ENCODE results near the gene PBX3. TPM values are rescaled to one million over a fixed set of nuclear protein-coding genes. Genes with fewer than 3 reads are reported as not detected.

Gene PBX3
- total RNA-seq, 1 donor from 2014 or later = 6.3 TPM

DNA sequence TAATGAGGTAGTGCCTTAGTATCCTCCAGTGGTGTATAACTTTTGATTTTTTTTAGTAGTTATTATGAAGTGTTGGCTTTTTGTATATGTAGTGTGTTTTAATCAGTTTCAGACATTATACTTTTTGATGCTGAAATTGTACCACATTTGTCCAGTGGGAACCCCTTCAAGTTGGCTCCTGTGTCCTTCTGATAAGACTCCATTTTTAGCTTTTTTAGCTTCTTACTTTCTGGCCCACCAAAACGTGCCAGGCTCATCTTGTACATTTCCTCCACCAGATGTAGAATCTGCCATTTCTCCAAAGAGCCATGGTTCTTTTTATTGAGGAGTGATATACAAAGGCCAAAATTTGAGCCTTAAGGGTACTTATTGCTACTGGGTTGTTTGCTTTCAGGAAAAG lies 84.4 kb downstream of the PBX3 start:
- no peak overlapping the region for H3K4me3 ChIP-seq (ENCODE audit: low read depth, low read length)
- FAIRE-seq (no peak), DNase-seq (ENCODE audit: low read depth) (no peak)
- TF ChIP-seq, protein P1, sequence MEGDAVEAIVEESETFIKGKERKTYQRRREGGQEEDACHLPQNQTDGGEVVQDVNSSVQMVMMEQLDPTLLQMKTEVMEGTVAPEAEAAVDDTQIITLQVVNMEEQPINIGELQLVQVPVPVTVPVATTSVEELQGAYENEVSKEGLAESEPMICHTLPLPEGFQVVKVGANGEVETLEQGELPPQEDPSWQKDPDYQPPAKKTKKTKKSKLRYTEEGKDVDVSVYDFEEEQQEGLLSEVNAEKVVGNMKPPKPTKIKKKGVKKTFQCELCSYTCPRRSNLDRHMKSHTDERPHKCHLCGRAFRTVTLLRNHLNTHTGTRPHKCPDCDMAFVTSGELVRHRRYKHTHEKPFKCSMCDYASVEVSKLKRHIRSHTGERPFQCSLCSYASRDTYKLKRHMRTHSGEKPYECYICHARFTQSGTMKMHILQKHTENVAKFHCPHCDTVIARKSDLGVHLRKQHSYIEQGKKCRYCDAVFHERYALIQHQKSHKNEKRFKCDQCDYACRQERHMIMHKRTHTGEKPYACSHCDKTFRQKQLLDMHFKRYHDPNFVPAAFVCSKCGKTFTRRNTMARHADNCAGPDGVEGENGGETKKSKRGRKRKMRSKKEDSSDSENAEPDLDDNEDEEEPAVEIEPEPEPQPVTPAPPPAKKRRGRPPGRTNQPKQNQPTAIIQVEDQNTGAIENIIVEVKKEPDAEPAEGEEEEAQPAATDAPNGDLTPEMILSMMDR (IDR thresholded peaks at IDR 0.05; ENCODE audit: insufficient read depth, low read length, severe bottlenecking) = no peak
- no peaks in the 10 kb centered on the region for H3K36me3 ChIP-seq (ENCODE audit: control insufficient read depth, insufficient read depth, low read length)
- no peaks in the 10 kb centered on the region for H3K27me3 ChIP-seq (ENCODE audit: control insufficient read depth, insufficient read depth, low read length)

DNA sequence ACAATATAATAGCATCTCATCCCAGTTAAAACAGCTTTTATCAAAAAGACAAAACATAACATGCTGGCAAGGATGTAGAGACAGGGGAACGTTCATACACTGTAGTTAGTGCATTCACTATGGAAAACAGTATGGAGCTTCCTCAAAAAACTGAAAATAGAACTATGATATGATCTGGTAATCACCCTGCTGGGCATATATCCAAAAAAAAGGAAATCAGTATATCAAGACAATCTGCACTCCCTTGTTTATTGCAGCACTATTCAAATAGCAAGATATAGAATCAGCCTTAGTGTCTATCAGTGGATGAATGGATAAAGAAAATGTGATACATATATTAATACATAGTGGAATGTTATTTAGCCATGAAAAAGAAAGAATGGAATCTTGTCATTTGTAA lies 88.5 kb downstream of the PBX3 start:
- no peak for FAIRE-seq
- no peak overlapping the region for H3K4me3 ChIP-seq (ENCODE audit: low read depth, low read length)
- no peak for DNase-seq (ENCODE audit: low read depth)
- TF ChIP-seq, protein P1 (IDR thresholded peaks at IDR 0.05; ENCODE audit: insufficient read depth, low read length, severe bottlenecking) = no peak
- H3K36me3 ChIP-seq (ENCODE audit: control insufficient read depth, insufficient read depth, low read length) = no peaks in the 10 kb centered on the region
- no peaks in the 10 kb centered on the region for H3K27me3 ChIP-seq (ENCODE audit: control insufficient read depth, insufficient read depth, low read length)

DNA sequence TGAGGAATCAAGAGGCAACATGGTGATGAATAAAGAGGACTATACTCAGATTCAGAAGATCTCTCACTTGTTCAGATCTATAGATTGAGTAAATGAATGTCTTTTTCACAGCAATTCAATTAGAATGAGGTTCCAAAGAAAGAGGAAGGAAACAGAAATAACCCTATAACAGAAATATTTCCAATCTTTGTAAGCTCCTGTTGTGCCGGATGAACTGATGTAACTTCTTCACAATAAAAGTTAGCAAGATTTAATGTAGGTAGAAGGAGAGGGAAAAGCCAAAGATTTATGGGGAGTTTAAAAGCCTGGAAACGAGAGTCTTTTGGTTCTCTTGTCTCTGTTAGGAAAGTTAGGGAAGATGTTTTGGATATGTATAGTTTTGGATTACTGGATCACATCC lies 92.1 kb downstream of the PBX3 start:
- DNase-seq (ENCODE audit: low read depth) (no peak), FAIRE-seq (no peak)
- Histone ChIP-seq H3K4me3 (ENCODE audit: low read depth, low read length) (no peak overlapping the region), H3K36me3 (ENCODE audit: control insufficient read depth, insufficient read depth, low read length) (no peaks in the 10 kb centered on the region), H3K27me3 (ENCODE audit: control insufficient read depth, insufficient read depth, low read length) (no peaks in the 10 kb centered on the region)
- TF ChIP-seq, protein P1 (IDR thresholded peaks at IDR 0.05; ENCODE audit: insufficient read depth, low read length, severe bottlenecking) = no peak

DNA sequence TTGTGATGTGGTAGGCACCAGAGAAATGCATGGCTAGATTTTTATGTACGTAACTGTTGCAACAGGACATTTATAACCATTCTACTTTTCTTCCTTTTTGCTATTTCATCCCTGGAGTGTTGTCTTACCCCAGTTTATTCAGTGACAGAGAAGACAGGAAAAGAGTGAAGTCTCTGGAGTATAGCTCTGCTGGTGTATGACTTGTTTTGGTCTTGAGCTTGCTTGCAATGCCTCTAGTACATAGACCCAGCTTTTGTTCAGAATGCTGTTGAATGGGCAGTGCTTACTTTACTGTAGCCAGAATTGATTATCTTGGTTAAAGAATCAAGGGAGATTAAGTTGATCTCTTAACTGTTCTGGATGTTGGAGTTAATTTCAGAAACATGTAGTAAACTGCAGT lies 94.3 kb downstream of the PBX3 start:
- TF ChIP-seq, protein P1 (IDR thresholded peaks at IDR 0.05; ENCODE audit: insufficient read depth, low read length, severe bottlenecking) = no peak
- Histone ChIP-seq H3K27me3 (ENCODE audit: control insufficient read depth, insufficient read depth, low read length) (no peaks in the 10 kb centered on the region), H3K4me3 (ENCODE audit: low read depth, low read length) (no peak overlapping the region), H3K36me3 (ENCODE audit: control insufficient read depth, insufficient read depth, low read length) (no peaks in the 10 kb centered on the region)
- DNase-seq (ENCODE audit: low read depth) = no peak
- no peak for FAIRE-seq

DNA sequence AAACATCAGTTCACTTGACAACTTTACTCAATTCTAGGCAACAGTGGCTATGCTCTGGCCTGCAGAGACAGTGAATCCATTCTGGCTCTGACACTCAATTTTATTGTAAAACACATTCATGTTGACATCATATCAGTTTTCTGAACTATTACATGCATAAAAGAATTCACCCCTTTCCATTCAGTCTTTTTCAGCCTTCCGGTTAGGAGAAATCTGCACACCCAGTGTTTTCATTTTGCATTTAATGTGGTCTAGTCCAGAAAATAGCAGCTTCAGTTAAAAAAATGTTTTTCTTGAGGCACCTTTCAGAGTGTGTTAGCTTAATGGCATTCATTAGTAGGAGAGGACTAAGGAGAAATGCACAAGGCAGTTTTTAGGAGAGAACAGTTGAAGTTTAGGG lies 95.1 kb downstream of the PBX3 start:
- TF ChIP-seq, protein P1 (IDR thresholded peaks at IDR 0.05; ENCODE audit: insufficient read depth, low read length, severe bottlenecking) = no peak
- FAIRE-seq = no peak
- Histone ChIP-seq H3K4me3 (ENCODE audit: low read depth, low read length) (no peak overlapping the region), H3K36me3 (ENCODE audit: control insufficient read depth, insufficient read depth, low read length) (no peaks in the 10 kb centered on the region), H3K27me3 (ENCODE audit: control insufficient read depth, insufficient read depth, low read length) (no peaks in the 10 kb centered on the region)
- DNase-seq (ENCODE audit: low read depth) = no peak

DNA sequence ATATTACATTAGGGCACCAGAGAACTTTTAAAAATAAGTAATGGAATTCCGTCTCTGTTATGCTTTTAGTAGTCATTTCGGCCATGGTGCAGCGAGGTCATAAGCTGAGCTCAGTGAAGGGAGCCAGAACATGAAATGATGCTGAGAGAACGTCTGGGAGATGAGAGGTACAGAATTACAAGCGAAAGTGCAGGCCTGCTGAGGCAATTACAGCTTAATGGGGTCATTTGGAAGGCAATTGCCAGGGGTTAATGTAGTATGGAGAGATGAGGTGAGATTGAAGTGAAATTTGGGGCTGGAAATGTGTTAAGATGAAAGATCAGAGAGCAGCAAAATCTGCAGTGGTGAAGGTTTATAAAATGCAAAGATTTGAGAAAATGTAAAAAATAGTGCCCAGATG lies 96.5 kb downstream of the PBX3 start:
- H3K36me3 ChIP-seq (ENCODE audit: control insufficient read depth, insufficient read depth, low read length) = no peaks in the 10 kb centered on the region
- H3K4me3 ChIP-seq (ENCODE audit: low read depth, low read length) = no peak overlapping the region
- DNase-seq (ENCODE audit: low read depth) (no peak), FAIRE-seq (no peak)
- H3K27me3 ChIP-seq (ENCODE audit: control insufficient read depth, insufficient read depth, low read length) = no peaks in the 10 kb centered on the region
- TF ChIP-seq, protein P1 (IDR thresholded peaks at IDR 0.05; ENCODE audit: insufficient read depth, low read length, severe bottlenecking) = no peak

Data from bronchial epithelial cell (primary cell).